Body of pancreas (tissue), 4 donors: Measurements from ENCODE around the gene TEX38. TPM values are rescaled to one million over a fixed set of nuclear protein-coding genes. Genes with fewer than 3 reads are reported as not detected.
"Not testable (repeated sequence)": the region's sequence is repeated elsewhere in the genome, so short reads cannot be mapped to it uniquely, and the experiment has no call there.

ENCODE experiments used
- ATAC-seq: fragments of 150-250 bp; one replicate; pipeline ENCODE4 v1.9.1; 2016
- DNase-seq, 4 donors: peaks; one replicate each; pipeline ENCODE4 v3.0.0-alpha.2; 2019
- H3K27ac ChIP-seq, 4 donors: fragments of 200-600 bp; sonication (generic); 1 replicate in 3 of 4; 2 replicates in 1 of 4; pipeline versions ENCODE4 v1.5.1 to v1.6.1; 2016 to 2019; ENCODE audit warnings: mild to moderate bottlenecking in 1 of 4, mixed read lengths in 1 of 4, moderate library complexity in 1 of 4
- H3K27me3 ChIP-seq, 2 donors: fragments of 200-600 bp; sonication (generic); one replicate each; pipeline ENCODE4 v1.6.0; 2016; ENCODE audit warnings: mild to moderate bottlenecking in 1 of 2
- H3K36me3 ChIP-seq, 2 donors: fragments of 200-600 bp; sonication (generic); replicated peaks in 1 of 2; 2 replicates each; pipeline ENCODE4 v1.5.1; 2016; ENCODE audit warnings: low read depth in 2 of 2; ENCODE audit not compliant: insufficient read depth in 1 of 2
- H3K4me1 ChIP-seq: fragments of 200-600 bp; sonication (generic); one replicate; pipeline ENCODE4 v1.6.0; 2016
- H3K4me3 ChIP-seq, 2 donors: fragments of 200-600 bp; sonication (generic); 1 replicate in 1 of 2; 2 replicates in 1 of 2; pipeline ENCODE4 v1.5.1; 2016 to 2019
- H3K9me3 ChIP-seq, 3 donors: fragments of 200-600 bp; sonication (generic); 1 replicate in 2 of 3; 2 replicates in 1 of 3; pipeline ENCODE4 v1.5.1; 2016
- POLR2A ChIP-seq, 3 donors: fragments of 450-650 bp; IDR thresholded peaks; one replicate each; pipeline ENCODE4 v1.6.1; 2016; ENCODE audit warnings: antibody characterized with exemption in 3 of 3, mild to moderate bottlenecking in 2 of 3
- WGBS, 2 donors: methylation state at CpG; one replicate each; pipeline ENCODE4 v1.1.5; 2017; 5-methylcytosine and 5-hydroxymethylcytosine counted together
- intact Hi-C: fragments of 100-400 bp; cut with DNase I; formaldehyde crosslinking; loops from one replicate; pipeline ENCODE4 v1.15.1; 2023
- total RNA-seq, 2 donors: library from RNA; depleted of rRNA; stranded (reverse); fragments of >200 nt; gene quantifications; one replicate each; pipeline ENCODE4 v1.1.0, GENCODE V29; 2016
- TF ChIP-seq, protein P1 (sequence below), 7 experiments: fragments of 450-650 bp in 4 of 7; fragments of 200-600 bp in 3 of 7; sonication (generic) in 3 of 7; IDR thresholded peaks; one replicate each; pipeline ENCODE4 v1.5.1; 2016 to 2019; ENCODE audit warnings: antibody characterized with exemption in 7 of 7

Gene TEX38
- total RNA-seq, 2 donors from 2014 or later, result not detected

DNA sequence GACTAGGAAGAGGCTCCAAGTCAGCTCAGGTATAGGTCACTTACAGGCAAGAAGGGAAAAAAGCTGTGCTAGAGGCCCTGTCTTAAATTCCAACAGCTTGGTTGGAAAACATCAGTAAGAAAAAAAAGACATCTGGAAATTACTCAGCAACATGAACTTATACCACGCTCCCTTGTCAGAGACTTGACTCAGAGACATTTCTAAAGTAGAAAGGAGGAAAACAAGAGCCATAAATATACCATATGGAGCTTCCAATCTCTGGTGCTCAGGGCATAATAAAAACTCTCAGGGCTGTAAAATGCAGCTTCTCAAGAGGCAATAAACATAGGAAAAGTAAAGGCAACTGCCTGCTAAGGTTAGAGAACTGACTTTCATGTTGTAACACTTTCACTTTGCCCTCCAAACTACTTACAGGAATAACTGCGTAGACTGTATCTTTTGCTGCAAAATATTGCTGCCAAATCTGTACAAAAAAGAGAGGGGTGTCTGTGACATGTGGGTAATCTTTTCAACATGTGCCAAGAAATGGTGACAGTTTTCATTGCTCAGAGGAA, 18.2 kb upstream of the TEX38 start:
- ATAC-seq, result no peak

DNA sequence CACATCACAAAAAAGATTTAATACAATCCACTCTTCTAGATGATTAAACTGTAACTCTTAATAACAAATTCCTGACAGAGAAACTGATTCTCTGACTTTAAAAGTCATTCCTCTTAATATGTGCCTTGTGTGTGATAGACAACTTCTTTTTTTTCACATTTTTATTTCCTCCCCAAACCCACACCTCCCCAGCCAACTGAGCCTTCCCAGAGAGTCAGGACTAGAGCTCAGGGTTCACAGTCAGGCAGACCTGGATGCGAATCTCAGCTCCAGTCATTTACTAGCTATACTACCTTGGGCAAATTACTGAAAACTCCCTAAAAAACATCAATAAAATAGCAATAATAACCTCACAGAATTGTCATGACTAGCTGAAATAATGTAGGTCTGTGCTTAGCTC, 17.6 kb upstream of the TEX38 start:
- DNase-seq, result no peak
- no peak overlapping the region for H3K4me3 ChIP-seq
- H3K4me1 ChIP-seq, result no peaks in the 10 kb centered on the region
- no peaks in the 10 kb centered on the region for H3K27me3 ChIP-seq
- ATAC-seq, result no peak
- H3K9me3 ChIP-seq, result no peaks in the 10 kb centered on the region
- intact Hi-C loops, result no loop called here
- TF ChIP-seq, protein P1, sequence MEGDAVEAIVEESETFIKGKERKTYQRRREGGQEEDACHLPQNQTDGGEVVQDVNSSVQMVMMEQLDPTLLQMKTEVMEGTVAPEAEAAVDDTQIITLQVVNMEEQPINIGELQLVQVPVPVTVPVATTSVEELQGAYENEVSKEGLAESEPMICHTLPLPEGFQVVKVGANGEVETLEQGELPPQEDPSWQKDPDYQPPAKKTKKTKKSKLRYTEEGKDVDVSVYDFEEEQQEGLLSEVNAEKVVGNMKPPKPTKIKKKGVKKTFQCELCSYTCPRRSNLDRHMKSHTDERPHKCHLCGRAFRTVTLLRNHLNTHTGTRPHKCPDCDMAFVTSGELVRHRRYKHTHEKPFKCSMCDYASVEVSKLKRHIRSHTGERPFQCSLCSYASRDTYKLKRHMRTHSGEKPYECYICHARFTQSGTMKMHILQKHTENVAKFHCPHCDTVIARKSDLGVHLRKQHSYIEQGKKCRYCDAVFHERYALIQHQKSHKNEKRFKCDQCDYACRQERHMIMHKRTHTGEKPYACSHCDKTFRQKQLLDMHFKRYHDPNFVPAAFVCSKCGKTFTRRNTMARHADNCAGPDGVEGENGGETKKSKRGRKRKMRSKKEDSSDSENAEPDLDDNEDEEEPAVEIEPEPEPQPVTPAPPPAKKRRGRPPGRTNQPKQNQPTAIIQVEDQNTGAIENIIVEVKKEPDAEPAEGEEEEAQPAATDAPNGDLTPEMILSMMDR (IDR thresholded peaks at IDR 0.05), result no peak
- no peak for TF ChIP-seq POLR2A (IDR thresholded peaks at IDR 0.05)
- H3K36me3 ChIP-seq, result peaks cover 0 to 11% of the 10 kb centered on the region in 2 donors
- no peak overlapping the region for H3K27ac ChIP-seq
- 89 to 100% methylated on average over 1 of the region's 1 CpG for WGBS, 2 donors

More for the DNA sequence above, 18.2 kb upstream of the TEX38 start:
- no peaks in the 10 kb centered on the region for H3K27me3 ChIP-seq
- intact Hi-C loops, result no loop called here
- no peaks in the 10 kb centered on the region for H3K4me1 ChIP-seq
- H3K4me3 ChIP-seq, result no peak overlapping the region
- 91 to 100% methylated on average over 2 of the region's 2 CpGs for WGBS, 2 donors
- H3K36me3 ChIP-seq, result peaks cover 0 to 11% of the 10 kb centered on the region in 2 donors
- no peaks in the 10 kb centered on the region for H3K9me3 ChIP-seq
- no peak overlapping the region for H3K27ac ChIP-seq
- TF ChIP-seq, protein P1 (IDR thresholded peaks at IDR 0.05), result no peak
- no peak for TF ChIP-seq POLR2A (IDR thresholded peaks at IDR 0.05)
- no peak for DNase-seq

DNA sequence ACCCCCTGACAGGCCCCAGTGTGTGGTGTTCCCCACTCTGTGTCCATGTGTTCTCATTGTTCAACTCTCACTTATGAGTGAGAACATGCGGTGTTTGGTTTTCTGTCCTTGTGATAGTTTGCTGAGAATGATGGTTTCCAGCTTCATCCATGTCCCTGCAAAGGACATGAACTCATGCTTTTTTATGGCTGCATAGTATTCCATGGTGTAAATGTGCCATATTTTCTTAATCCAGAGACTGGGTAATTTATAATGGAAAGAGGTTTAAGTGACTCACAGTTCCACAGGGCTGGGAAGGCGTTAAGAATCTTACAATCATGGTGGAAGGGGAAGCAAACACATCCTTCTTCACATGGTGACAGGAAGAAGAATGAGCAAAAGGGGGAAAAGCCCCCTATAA, 17.0 kb upstream of the TEX38 start:
- H3K36me3 ChIP-seq, result peaks cover 0 to 11% of the 10 kb centered on the region in 2 donors
- H3K4me1 ChIP-seq, H3K4me3 ChIP-seq, H3K27ac ChIP-seq, H3K9me3 ChIP-seq, ATAC-seq, H3K27me3 ChIP-seq, intact Hi-C loops, DNase-seq: not testable (repeated sequence)
- WGBS, 2 donors, result 95 to 97% methylated on average over 2 of the region's 2 CpGs

DNA sequence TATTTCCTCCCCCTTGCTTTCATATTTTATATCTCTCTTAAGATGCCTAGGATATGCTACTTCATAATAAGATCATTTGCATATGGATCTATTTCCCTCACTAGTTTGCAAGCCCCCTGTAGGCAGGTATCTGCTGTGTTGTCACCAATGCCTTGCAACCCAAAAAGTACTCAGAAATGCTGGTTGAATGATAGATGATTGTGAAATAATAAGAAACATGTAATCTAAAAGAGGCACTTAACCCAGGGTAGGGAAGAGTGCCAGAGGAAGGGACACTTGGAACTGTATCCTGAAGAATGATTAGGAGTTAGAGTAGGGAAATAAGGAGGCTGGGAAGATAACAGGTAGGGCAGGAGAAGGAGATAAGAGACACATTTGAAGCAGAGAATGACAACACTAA, 15.8 kb upstream of the TEX38 start:
- intact Hi-C loops, result no loop called here
- Histone ChIP-seq H3K36me3 (peaks cover 0 to 9% of the 10 kb centered on the region in 2 donors), H3K27me3 (no peaks in the 10 kb centered on the region), H3K9me3 (no peaks in the 10 kb centered on the region), H3K4me3 (no peak overlapping the region), H3K27ac (no peak overlapping the region), H3K4me1 (no peaks in the 10 kb centered on the region)
- ATAC-seq (no peak), DNase-seq (no peak)
- TF ChIP-seq, protein P1 (IDR thresholded peaks at IDR 0.05), result no peak
- TF ChIP-seq POLR2A (IDR thresholded peaks at IDR 0.05), result no peak

DNA sequence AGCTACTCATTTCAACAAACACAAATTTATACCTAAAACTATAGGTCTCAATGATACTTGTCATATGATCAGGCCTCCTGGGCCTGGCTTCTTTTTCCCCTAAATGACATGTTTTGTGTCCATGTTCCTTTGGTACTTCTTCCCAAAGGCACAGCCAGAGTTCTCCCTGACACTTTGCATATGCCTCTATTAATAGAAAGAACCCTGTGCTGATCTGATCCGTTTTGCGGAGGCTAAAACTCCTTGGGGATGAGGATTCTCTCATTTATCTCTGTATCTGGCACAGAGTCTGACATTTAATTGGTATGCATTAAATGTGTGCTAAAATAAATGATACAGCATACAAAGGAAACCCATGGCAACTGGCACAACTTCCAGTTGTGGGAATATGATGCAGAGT, 15.0 kb upstream of the TEX38 start:
- Histone ChIP-seq H3K4me3 (no peak overlapping the region), H3K4me1 (no peaks in the 10 kb centered on the region), H3K27me3 (no peaks in the 10 kb centered on the region), H3K36me3 (peaks cover 0 to 9% of the 10 kb centered on the region in 2 donors), H3K9me3 (no peaks in the 10 kb centered on the region), H3K27ac (no peak overlapping the region)
- 70 to 92% methylated on average over 2 of the region's 2 CpGs for WGBS, 2 donors
- no peak for TF ChIP-seq POLR2A (IDR thresholded peaks at IDR 0.05)
- TF ChIP-seq, protein P1 (IDR thresholded peaks at IDR 0.05), result no peak
- no peak for DNase-seq
- ATAC-seq, result no peak
- intact Hi-C loops, result no loop called here
